NCI-H1105 (cell line): ENCODE results near the gene PRSS50.

ENCODE experiments used
- DNase-seq: peaks from one replicate; lab custom pipeline; 2025; lab: John Stamatoyannopoulos, UW

Gene PRSS50

DNA sequence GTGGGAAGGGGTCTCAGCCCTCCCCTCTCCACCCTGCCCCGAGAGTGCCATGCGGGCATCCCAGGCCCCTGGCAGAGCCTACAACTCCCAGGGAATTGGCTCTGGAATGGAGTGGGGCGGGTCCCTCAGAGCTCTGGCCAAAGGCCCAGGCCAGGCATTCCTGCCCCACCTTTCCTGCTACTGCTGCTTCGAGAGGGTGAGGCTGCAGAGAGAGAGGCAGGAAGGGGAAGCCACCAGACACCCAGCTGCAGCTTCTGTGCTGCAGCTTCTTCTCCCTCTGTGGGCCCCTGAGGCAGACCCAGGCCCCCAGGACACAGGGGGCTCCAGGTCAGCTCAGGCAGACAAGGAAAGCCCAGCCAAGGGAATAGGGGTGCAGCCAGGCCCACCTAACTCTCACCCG, 26.9 kb downstream of the PRSS50 start:
- no peak for DNase-seq

DNA sequence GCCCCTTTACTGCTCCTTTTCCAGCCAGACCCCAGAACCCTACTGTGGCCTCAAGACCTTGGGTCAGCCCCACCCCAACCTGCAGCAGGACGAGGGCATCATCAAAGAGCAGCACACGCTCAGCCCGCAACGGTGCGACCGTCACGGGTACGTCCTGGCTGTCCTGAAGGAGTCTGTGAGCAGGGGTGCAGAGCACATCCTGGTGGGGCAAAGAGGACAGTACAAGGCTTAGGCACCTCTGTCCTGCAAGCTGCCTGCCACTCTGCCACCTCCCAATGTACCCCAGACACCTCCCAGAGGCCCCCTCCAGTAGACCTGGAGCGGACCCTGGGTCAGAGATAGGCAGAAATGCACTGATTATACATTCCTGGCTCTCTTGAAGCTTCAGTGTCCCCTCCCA, 32.2 kb downstream of the PRSS50 start:
- DNase-seq, result no peak

DNA sequence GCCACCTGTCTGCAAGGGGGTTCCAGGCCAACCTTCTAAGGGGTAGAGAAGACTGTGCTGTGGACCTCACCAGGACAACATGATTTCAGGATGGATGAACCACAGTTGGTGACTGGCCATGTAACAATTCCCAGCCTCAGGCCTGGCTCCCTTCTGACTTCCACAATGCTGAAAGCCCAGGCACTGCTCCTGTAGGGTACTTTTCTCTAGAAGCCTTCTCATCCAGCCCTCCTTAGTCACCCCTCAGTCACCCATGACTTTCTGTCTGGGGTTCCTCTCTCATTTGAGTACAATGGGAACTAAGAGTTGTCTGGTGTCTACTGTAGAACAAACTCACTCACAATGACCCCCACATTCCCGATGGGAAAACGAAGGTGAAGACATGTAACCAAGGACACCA, 32.8 kb downstream of the PRSS50 start:
- no peak for DNase-seq

DNA sequence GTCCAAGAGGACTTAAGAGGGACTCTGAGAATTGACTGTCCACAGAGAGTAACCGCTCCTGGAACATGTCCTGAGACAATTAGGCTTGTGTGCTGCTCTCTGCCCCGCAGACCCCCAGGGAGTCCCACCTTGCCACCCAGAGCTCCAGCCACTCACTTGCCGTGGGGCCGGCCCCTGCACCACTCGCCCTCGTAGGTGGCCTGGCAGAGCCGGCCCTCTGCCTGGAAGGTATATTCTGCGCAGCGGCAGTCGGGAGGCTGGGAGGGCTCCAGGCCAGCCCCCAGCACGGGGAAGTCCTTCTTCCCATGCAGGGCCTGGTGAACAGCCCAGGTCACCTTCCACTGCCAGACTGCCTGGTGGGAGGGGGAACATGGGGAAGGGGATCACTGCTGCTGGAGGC, 34.7 kb downstream of the PRSS50 start:
- no peak for DNase-seq

DNA sequence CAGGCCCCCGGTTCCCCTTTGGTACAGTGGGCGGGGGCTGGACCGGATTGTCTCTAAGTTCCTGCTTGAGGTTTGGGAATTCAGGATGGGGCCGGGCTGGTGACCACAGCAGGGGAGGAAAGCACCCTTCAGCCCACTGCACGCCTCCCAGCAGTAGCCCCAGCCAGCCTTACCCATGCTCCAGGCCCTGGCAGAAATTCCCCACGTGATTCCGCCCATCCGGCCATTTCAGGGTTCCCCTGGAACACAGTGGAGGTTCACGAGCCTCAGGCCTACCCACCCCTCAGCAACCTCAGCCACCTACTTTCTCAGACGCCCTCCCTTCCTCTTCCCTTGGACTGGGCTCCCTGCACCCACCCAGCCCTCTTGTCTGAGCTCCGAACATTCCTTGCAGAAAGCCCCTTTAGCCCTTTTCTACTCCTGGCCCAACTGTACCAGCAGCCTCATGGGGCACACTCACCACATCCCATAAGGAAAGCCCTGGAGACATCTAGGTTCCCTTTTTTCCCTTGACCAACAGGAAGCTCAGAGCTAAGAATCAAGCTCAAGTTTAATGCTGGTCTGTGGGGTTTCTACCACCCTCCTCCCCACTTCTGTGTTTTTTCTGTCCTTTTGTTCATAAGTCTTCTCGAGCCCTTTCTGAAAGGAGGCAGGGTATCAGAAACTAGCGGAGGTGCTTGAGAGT, 35.7 kb downstream of the PRSS50 start:
- no peak for DNase-seq

DNA sequence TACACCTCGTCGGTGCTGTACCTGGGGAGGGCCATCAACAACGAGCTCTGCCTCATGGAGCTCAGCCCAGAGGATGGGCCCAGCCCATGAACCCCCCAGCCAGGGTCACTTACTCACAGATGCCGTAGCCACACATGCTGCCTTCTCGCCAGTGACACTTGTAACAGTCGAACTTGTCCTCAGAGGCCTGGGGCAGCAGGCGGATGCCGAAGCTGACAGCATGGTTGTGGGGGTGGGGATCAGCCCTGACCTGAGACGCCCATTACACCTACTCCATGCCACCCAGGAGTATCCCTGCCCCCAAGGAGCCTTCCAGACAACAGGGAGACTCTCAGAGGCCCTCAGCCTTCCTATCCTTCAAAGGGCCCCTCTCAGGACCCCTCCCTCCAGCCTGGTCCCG, 36.3 kb downstream of the PRSS50 start:
- no peak for DNase-seq

DNA sequence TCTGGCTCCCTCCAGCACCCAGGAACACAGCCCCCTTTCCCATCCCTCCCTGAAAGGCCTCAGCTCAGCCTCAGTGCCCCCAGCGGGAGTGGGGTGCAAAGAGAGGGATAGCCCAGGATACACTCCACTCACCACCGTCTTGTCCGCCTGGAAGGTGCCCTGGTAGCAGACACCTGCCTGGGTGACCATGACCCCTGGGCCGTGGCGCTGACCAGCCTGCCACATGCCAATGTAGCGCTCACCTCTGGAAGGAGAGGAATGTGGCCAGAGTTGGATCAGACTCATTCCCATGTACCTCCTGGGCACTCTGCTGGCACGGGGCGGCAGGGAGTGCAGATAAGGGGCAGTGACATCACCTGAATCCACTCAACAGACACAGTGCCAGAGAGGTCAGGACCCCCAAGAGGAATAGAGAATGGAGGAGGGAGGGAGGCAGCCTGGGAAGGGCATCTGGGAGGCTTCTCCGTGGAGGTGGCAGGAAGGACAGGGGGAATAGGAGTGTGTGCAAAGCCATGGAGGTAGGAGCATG, 37.3 kb downstream of the PRSS50 start:
- DNase-seq, result no peak

DNA sequence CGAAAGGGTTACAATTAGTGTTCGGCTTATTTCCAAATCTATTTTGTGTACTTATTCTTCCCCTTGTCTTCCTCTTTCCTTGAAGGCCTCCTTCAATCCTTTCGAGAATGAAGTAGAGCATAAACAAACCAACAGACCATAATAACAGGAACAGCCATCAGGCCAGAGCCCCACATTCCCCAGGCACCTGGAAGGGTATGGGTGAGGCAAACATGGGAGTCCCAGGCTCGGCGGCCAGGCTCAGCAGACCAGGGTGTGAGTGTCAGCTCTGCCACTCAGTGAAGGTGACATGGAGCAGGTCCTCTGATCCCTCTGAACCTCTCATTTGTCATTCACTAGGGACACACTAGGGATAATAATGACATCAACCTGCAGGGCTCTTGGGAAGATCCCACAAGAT, 38.0 kb downstream of the PRSS50 start:
- no peak for DNase-seq

DNA sequence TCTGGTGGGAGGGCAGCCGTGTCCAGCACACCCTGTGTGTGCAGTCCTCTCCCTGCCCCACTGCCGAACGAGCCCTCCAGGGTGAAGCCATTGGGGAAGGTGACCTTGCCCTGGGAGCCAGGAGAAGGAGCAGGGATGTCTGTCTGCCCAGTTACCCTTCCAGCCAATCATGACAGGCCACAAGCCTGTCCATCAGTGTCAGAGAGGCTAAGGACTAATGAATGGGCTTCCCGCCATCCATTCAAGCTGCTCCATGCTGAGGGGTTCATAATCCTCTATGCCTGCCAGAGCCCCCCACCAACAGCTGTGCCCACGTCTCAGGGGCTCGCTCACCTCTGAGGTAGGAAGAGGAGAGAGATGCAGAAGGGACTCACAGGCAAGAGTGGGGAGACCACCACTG, 39.4 kb downstream of the PRSS50 start:
- no peak for DNase-seq

DNA sequence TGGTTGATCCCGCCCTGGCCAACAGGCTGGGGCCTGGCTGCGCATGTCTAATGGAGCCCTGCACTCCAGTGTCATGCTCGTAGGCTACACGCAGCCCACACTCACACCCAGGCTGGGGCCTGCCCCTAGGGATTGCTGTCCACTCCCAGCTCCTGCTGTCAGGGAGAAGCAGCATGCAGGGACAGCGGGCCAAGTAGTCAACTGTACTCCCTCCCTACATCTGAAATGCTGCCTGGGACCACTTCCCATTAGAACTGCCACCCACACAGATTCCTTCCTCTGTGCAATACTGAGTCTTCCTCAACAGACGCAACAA, 40.3 kb downstream of the PRSS50 start:
- DNase-seq, result no peak

DNA sequence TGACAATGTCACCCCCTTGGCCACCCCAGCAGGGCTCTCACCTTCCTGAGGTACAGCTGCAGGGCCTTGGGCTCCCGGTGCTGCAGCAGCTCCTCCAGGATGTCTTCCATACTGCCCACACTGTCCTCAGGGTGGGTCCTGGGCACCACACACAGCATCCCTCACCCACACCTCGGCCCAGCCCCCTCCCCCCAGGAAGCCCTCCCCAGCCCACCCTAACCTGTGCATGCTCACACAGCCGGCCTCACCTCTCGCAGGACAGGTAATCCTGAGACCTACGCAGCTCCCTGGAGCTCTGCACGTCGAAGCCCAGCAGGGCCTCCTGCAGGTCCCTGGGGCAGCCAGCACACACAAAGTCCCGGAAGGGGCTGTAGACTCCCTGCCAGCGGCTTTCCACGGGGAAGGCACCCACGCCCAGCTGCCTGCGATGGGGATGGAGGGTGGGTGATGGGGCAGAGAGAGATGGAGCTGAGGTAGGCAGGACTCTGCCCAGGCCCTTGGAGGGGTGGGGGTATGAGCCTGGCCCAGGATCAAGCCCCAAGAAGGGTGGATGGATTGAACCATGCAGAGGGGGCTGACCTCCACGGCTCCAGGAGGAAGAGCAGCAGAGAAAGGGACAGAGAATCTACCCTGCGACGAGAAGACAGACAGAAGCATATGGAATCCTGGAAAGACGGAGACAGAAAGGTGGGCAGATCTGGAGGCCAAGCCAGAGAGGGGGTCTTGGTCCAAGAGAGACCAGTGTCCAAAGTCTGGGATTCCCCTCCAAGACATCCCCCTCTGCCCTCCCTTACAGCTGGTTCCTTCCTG, 40.9 kb downstream of the PRSS50 start:
- no peak for DNase-seq

DNA sequence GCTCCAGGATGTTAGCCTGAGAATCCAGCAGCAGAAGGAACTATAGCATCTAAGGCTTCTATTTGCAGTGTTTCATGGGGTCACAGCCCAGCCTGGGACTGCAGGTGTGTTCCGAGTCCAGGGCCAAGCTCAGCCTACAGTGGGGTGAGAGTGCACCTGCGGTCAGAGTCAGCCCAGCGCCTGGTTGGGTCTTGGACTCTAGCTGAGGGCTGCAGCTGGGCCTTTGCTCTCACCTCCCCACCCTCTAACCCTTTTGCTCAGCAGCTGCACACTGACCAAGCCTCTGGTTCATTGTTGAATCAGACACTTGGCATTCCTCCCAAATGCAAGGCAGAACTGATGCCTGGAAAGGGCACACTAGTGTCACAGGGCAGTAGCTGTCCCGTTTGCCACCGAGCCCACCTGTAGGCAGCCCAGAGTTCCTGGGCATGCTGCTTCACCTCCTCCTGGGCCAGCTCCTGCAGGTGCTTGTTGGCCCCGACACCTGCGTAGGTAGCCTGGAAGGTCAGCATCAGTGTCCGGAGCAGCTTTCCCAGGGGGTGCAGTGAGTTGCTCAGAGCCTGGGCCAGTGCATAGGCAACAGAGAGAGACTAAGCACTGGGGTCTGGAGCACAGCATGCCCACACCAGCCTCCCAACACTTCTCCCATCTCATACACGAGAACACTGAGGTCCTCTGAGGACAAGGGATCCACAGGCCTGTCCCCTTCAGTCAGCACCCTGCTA, 41.7 kb downstream of the PRSS50 start:
- DNase-seq, result no peak

DNA sequence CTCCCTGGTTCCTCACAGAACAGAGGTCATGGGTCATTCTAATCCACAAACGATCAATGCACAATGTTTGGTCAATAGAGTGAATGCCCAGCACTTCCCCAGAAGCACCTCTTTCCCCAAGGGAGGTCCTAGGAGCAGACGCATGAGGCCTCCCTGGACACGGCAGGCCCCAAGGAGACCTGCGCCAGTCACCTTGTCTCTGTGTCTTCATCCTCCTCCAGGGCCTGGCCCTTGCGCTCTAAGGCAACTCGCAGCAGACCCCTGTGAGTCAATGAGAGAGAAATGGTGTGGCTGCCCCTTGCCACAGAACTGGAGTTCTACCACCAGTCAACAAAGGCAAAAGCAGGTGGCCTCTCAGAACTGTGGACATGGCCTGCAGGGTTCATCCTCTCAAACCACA, 42.2 kb downstream of the PRSS50 start:
- DNase-seq, result no peak

DNA sequence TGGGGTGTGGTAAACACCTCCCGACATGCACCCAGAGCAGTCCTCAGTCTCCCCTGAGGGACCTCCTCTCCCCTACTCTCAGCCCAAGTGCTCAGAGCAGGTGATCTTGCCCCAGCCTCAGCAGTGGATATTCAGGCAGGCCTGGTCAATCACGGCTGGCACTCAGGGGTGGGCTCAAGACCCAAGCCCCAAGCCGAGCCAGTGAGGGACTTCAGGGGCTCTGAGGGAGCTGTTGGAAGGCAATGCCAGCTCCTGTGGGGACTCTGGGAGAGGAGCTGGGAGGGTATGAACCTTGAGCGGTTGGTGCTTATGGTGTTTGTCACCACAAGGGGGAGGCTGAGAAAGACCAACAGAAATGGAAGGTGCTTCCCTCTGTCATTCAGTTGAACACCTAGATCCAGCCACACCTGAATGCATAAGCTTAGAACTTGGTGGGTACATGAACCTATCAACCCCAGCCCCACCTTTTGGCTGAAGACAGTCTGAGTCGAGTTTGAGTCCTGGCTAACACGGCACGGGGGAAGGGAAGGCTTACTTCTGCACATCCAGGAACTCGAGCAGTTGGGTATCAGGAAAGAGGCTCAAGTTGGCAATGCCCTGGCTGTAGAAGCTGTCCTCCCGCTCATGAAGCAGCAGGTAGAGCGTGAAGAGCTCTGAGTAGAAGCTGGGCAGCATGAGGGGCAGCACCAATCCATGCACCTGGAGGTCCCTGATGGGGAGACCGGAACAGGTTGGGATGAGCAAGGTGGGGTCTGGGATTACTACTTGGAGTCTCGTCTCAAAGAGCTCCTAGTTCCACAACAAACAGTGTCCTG, 43.4 kb downstream of the PRSS50 start:
- DNase-seq, result no peak

DNA sequence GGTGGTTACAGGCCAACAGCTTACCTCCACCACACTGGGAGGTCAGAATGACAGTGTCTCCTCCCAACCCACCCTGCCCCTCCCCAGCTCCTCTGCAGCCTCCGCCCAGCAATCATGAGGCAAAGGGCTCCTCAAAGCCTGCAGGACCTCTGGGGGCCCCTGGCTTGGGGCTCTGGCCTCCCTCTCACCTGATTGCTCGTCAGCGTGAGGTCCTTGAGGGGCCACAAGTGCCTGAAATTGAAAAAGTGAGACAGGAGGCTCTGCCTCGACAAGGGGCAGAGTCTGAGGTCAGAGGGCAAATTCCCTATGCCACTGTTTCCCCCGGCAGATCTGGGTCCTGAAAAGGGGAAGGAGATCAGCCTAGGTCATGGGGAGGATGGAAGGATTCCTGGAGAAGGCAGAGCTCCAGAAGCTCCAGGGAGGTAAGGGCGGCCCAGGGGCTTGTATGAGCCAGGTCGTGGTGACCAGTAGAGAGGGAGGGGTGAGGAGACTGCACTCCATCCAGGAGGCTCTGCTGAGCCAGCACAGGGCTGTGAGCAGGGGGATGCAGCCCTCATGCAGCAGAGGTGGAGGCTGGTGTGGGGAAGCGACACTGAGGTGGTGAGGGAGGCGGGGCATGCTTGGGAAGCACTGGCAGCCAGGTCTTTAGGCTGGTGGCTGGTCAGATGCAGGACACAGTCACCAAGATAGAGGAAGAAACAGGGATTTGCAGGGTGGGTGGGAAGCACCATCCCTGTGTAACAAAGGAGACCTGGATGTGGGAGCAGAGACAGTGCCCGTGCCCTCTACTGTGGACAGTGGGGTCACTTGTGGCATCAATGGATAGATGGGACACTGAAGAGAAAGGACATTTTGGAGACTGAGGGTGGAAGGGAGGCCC, 44.3 kb downstream of the PRSS50 start:
- DNase-seq, result no peak

DNA sequence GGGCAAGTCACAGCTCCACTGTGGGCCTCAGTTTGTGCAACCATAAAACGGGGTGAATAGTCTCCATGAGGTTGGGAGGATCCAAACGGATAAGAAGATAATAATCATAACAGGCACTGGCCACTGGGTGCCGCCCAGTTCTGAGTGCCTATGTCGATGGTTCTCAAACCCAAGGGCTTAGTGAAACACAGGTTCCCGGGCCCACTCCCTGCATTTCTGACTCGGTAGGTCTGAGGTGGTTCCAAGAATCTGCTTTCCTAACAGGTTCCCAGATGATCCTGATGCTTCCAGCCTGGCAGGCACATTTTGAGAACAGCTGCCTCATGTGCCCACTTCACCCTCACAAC, 45.3 kb downstream of the PRSS50 start:
- DNase-seq, result no peak

DNA sequence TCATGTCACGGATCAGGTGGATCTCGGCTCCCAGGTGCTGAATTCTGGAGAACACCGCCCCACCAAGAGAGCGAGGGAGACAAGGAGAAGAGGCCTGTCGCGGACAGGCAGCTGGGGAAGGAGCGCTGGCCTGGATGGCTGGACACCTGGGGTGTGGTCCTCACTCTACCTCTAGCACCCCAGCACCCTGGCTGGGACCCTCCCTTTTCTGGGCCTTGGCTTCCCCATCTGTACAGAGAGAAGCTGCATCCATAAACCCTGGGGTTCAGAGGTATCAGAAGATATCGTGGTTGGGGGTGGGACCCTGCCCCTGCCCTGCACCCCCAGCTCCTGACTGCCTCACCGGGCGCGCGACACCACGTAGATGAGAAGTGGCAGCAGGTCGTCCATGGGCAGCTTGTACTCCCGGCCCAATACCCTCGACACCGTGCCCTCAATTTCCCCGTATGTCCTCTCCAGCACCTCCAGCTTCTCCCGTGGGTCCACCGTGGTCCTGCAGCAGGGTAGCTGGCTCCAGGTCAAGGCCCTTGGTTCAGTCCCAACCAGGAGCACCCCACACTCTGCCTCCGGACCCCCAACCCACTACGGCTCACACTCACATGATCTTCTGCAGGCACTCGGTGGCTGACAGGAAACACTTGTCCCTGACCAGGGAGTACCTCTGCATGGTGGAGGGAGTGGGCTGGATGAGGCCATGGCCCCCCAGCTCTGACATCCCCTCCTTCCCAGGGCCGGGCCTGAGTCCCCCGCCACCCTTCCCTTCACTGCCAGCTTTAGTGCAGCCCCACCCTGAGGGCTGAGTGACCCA, 45.9 kb downstream of the PRSS50 start:
- DNase-seq, result no peak

DNA sequence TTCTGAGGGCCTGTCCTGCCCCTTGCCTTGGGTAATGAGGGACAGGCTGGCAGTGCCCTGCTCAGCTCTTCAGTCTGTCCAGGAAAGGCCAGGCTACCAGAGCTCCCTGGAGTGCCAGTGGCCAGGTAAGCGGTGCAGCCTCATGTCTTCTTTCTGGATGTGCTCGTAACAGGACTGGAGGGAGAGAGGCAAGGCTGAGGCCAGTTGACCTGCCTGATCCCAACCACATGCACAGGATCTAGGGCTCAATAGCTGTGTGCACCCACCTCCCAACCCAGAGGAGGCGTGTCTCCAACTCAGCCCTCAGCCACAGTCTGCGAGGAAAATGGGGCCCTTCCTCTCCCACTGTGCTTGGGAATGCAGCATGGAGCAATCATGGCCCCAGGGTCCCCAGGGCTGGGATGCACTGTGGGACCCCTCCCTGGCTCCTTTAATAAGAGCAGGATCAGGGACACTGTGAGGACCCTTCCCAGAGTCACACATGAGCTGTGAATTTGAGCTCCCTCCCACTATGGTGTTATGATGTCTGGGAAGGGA, 46.7 kb downstream of the PRSS50 start:
- no peak for DNase-seq

DNA sequence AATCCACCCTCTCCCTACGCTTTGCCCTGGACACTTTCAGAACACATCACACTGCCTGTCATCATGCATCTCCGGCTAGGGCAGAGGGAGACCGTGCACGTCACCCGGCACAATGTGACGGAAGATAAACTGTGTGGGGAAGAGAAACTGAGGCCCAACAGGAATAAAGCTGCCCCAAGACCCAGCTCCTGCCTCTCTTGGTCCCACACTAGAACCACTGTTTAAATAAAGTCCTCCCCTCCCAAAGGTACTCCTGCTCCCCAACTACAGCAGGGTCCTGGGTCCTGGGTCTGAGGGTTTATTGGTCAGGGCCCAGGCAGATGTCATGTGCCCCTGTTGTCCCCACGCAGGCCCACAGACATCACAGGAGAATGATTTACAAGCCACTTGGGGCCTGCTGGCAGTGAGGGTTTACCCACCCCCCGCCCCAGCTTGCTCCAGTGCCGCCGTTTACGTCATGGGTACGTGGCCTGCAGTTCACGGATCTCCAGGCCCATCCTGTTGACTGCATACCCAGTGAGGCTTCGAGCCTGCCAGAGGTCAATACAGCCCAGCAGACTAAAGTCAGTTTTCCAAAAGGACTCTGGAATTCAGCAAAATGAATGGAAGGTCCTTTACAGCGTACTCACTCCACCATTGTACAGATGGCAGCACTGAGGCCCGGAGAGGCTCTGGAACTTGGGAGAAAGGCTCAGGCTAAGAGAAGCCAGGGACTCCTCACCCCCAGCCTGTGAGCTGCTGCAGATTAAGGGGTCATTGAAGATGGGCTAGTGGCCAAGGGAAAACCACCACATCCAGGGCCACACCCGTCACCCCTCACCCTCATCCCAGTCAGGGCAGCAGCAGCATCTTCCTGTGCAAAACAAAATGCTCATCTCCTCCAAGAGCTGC, 47.4 kb downstream of the PRSS50 start:
- no peak for DNase-seq
